ENCODE results near the gene CHRNB4. TPM values are rescaled to one million over a fixed set of nuclear protein-coding genes. Genes with fewer than 3 reads are reported as not detected.
"Not testable (repeated sequence)": the region's sequence is repeated elsewhere in the genome, so short reads cannot be mapped to it uniquely, and the experiment has no call there.

Gene CHRNB4
- total RNA-seq, 1 donor from 2014 or later = not detected

- DNase-seq (ENCODE audit: low read depth in 2 of 2) = no peak
Observed at GRCh38 chr15:78616506-78616905, 24.5 kb downstream of the CHRNB4 start.

DNA sequence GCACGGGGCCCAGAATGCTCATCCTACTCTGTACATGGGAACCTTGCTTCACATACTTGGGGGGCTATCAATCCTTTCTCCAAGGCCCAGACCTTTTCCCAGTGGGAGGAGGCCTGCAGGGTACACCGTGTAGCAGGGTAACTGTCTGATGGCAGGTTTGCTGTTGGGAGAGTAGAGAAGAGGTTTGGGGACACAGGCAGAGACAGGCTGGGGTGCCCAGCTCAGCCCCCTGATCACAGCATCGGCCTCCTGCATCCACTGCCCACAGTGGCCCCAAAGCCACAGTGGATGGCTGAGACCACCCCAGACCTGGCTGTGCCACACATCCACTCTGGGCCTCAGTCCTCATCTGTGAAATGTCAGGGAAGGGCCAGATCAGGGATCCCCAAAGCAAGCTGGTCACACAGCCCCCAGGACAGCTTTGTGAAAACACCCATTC, 25.8 kb downstream of the CHRNB4 start:
- no peak for DNase-seq (ENCODE audit: low read depth in 2 of 2)

- DNase-seq (ENCODE audit: low read depth in 2 of 2) = no peak
Observed at GRCh38 chr15:78614021-78614420, 27.0 kb downstream of the CHRNB4 start.

DNA sequence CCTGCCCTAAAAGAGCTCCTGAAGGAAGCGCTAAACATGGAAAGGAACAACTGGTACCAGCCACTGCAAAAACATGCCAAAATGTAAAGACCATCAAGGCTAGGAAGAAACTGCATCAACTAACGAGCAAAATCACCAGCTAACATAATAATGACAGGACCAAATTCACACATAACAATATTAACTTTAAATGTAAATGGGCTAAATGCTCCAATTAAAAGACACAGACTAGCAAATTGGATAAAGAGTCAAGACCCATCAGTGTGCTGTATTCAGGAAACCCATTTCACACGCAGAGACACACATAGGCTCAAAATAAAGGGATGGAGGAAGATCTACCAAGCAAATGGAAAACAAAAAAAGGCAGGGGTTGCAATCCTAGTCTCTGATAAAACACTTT, 31.5 kb downstream of the CHRNB4 start:
- not testable (repeated sequence) for DNase-seq (ENCODE audit: low read depth in 2 of 2)

DNA sequence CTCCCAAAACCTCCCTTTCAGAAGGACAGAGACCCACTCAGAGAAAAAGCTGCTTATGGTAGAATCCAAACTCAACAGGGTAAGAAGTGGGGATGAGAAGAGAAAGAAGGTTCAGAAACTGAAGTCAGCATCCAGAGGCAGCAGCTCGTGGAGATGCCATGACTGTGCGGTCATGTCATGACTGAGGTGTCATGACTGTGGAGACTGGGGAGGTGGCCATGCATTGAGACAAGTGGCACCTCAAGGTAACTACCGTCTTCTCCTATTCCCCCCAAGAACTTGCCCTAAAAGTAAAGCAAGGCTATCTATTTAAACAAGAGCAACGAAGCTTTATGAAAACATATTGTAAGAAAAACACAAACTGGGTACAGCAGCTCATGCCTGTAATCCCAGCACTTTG, 35.3 kb downstream of the CHRNB4 start:
- DNase-seq (ENCODE audit: low read depth in 2 of 2) = no peak

- no peak for DNase-seq (ENCODE audit: low read depth in 2 of 2)
Observed at GRCh38 chr15:78605201-78605600, 35.8 kb downstream of the CHRNB4 start.

DNA sequence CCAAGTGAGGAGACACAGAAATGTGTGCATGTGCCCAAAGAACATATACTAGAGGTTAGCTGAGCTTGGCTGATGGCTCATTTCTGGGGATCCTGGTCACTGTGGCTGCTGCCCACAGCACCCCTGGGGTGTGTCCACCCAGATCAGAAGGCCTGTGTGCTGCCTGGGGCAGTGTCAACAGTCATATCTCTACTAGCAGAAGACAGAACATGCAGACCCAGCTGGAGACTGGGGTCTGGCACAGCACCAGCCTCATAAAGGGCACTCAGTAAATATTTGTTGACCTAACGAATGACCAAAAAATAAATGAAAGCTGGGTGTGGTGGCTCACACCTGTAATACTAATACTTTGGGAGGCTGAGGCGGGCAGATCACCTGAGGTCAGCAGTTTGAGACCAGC, 36.6 kb downstream of the CHRNB4 start:
- no peak for DNase-seq (ENCODE audit: low read depth in 2 of 2)

GRCh38 chr15:78603467-78603866, 37.5 kb downstream of the CHRNB4 start:
- DNase-seq (ENCODE audit: low read depth in 2 of 2) = no peak

DNA sequence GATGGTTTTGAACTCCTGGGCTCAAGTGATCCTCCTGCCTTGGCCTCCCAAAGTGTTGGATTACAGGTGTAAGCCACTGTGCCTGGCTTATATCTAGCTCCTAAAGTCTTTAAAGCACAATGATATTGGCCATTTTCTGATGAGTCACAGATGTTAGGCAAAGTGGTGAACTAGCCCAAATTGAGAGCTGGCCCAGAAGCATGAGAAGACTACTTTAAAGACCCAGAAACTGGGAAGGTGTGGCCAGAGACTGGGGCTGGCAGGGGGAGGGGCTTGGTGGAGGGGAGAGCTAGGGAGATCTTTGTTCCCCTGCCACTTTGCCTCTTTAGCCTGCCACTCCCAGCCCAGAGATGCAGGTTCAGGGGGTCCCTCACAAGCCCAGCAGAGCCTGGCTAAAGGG, 41.8 kb downstream of the CHRNB4 start:
- no peak for DNase-seq (ENCODE audit: low read depth in 2 of 2)

- DNase-seq (ENCODE audit: low read depth in 2 of 2) = no peak
Observed at GRCh38 chr15:78598348-78598747, 42.7 kb downstream of the CHRNB4 start.

DNA sequence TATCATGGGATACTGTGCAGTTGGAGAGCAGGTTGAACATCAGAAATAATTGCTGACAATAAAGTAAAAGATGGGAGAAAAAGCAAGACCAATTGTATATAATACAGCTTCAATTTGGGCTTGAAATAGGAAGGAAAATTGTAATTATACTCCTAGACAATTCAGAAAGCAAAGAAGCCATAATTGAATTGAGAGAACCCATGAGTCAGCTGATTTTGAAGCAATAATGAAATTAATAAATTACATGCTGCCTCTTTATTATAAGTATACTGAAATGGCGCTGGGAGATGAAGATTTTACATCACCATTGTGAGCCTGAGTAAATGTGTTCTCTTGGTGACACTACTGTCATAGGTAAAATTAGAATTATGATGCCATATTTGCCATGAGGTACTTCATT, 43.4 kb downstream of the CHRNB4 start:
- no peak for DNase-seq (ENCODE audit: low read depth in 2 of 2)

DNA sequence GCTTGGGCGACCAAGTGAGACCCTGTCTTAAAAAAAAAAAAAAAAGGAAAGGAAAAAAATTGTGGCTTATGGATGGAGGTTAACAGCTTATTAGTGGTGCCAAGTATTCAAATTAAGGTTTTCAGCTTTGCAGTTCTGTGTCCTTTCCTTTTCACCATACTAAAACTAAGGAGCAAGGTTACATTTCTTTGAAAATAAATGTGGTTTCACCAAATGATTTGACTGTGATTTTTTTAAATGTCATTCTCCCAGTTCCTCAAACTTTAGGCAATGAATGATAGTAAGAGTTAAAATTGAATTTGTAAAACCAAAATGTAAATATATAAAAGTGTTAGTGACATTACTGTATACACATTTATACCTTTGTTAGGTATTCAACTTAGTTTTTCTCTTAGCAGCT, 66.1 kb downstream of the CHRNB4 start:
- DNase-seq (ENCODE audit: low read depth in 2 of 2) = no peak

Other genes starting within 250 kb of the CHRNB4 start
- 22.9 and 28.8 TPM in 2 replicates for gene IREB2, start 203.0 kb downstream of the CHRNB4 start, total RNA-seq
- gene HYKK, start 133.6 kb downstream of the CHRNB4 start, total RNA-seq = 0.60 and 1.1 TPM in 2 replicates
- 124 and 180 TPM in 2 replicates for gene PSMA4, start 100.8 kb downstream of the CHRNB4 start, total RNA-seq
- gene CHRNA5, start 75.7 kb downstream of the CHRNB4 start, total RNA-seq = 1.8 and 2.4 TPM in 2 replicates
- not detected in 2 replicates for gene CHRNA3, start 20.2 kb downstream of the CHRNB4 start, total RNA-seq
- gene ADAMTS7, start 170.3 kb upstream of the CHRNB4 start, total RNA-seq = 2.6 and 7.0 TPM in 2 replicates
- gene MORF4L1, start 231.7 kb upstream of the CHRNB4 start, total RNA-seq = 224 and 247 TPM in 2 replicates